HG02973 (cell line): ENCODE results near the gene CBLL2.
"Not testable (repeated sequence)": the region's sequence is repeated elsewhere in the genome, so short reads cannot be mapped to it uniquely, and the experiment has no call there.

Source experiments
- ATAC-seq: cut with Tn5 transposase; IDR thresholded peaks from one replicate; pipeline ENCODE4 v1.9.1; 2021; ENCODE audit warnings: moderate library complexity; ENCODE audit not compliant: unreplicated experiment

CBLL2 gene

GRCh38 chrX:22272613-22273012 is at the start of gene CBLL2:
Gene CBLL2, plus strand, starts transcription at chrX:22272913. Its CDS starts 79 bp downstream, at chrX:22272992.
- no peak for ATAC-seq

- ATAC-seq = no peak
Measured at GRCh38 chrX:22234380-22234779, 38.3 kb upstream of the CBLL2 start.

- ATAC-seq = no peak
Measured at GRCh38 chrX:22237479-22237878, 35.2 kb upstream of the CBLL2 start.

- no peak for ATAC-seq
Measured at GRCh38 chrX:22246620-22247019, 26.1 kb upstream of the CBLL2 start.

- ATAC-seq = no peak
Measured at GRCh38 chrX:22247169-22247568, 25.5 kb upstream of the CBLL2 start.

- ATAC-seq = no peak
Measured at GRCh38 chrX:22248401-22248800, 24.3 kb upstream of the CBLL2 start.

GRCh38 chrX:22249371-22249770 is 23.3 kb upstream of the CBLL2 start:
- ATAC-seq = no peak

- ATAC-seq = no peak
Measured at GRCh38 chrX:22268706-22269105, 4.0 kb upstream of the CBLL2 start.

GRCh38 chrX:22273714-22274317 is 1.1 kb downstream of the CBLL2 start:
- no peak for ATAC-seq

- ATAC-seq = no peak
Measured at GRCh38 chrX:22276781-22277180, 4.1 kb downstream of the CBLL2 start.

GRCh38 chrX:22278375-22278774 is 5.7 kb downstream of the CBLL2 start:
- ATAC-seq = no peak

GRCh38 chrX:22289209-22289608 is 16.5 kb downstream of the CBLL2 start:
- not testable (repeated sequence) for ATAC-seq

GRCh38 chrX:22296871-22297270 is 24.2 kb downstream of the CBLL2 start:
- no peak for ATAC-seq

- no peak for ATAC-seq
Measured at GRCh38 chrX:22300130-22300529, 27.4 kb downstream of the CBLL2 start.

GRCh38 chrX:22310779-22311178 is 38.1 kb downstream of the CBLL2 start:
- no peak for ATAC-seq

- no peak for ATAC-seq
Measured at GRCh38 chrX:22313766-22314165, 41.1 kb downstream of the CBLL2 start.

GRCh38 chrX:22314211-22314610 is 41.5 kb downstream of the CBLL2 start:
- no peak for ATAC-seq

GRCh38 chrX:22314692-22315091 is 42.0 kb downstream of the CBLL2 start:
- ATAC-seq = no peak

- no peak for ATAC-seq
Measured at GRCh38 chrX:22315151-22315550, 42.4 kb downstream of the CBLL2 start.

GRCh38 chrX:22320236-22320873 is 47.6 kb downstream of the CBLL2 start:
- ATAC-seq = no peak

- no peak for ATAC-seq
Measured at GRCh38 chrX:22323541-22323940, 50.8 kb downstream of the CBLL2 start.
